HepG2 (cell line): ENCODE results near the gene DSTYK. TPM values are rescaled to one million over a fixed set of nuclear protein-coding genes. Genes with fewer than 3 reads are reported as not detected.

Experiments used
- ATAC-seq: fragments of 200-7000 bp; cut with Tn5 transposase; 3 replicates; pipeline ENCODE4 v1.9.1; 2020; ENCODE audit warnings: mild to moderate bottlenecking, moderate library complexity
- BruUV-seq: library from RNA; stranded (reverse); fragments of 400-500 nt; replicated peaks from 2 replicates; lab custom pipeline; 2021; lab: Mats Ljungman, UMichigan
- CTCF ChIA-PET: fragments of 300-600 bp; formaldehyde crosslinking; extraction: SDS; loops from one replicate; lab custom pipeline; 2021; ENCODE audit warnings: low total read pairs, inconsistent platforms, low intra/inter-chr PET ratio; lab: Yijun Ruan, JAX
- POLR2A ChIA-PET: fragments of 350-600 bp; sonication (Branson Sonifier 250); formaldehyde crosslinking; loops from one replicate; lab custom pipeline; 2020; ENCODE audit warnings: antibody characterized with exemption, inconsistent platforms; lab: Yijun Ruan, JAX
- DNase-seq: peaks from one replicate; pipeline ENCODE4 v3.0.0-alpha.2; 2015; ENCODE audit warnings: low spot score
- FAIRE-seq: peaks from 3 replicates; lab custom pipeline; 2011; peaks lifted over from hg19 to GRCh38; lab: Jason Lieb, UNC
- H2AFZ ChIP-seq: one replicate; pipeline ENCODE4 v1.6.1; 2011; ENCODE audit warnings: low read length, inconsistent platforms
- H3K27ac ChIP-seq: fragments of 300-600 bp; 3 replicates; pipeline ENCODE4 v1.8.0; 2011; ENCODE audit warnings: mixed run types, mild to moderate bottlenecking, mixed read lengths, low read length, inconsistent platforms; ENCODE audit not compliant: insufficient read depth; ENCODE audit errors: extremely low read length
- H3K27me3 ChIP-seq, 2 experiments: fragments of 200-600 bp in 1 of 2; 2 replicates in 1 of 2; 3 replicates in 1 of 2; pipeline versions ENCODE4 v1.6.0 to v1.8.0; 2011; ENCODE audit warnings: low read length in 2 of 2, mild to moderate bottlenecking in 2 of 2, moderate library complexity in 2 of 2, inconsistent platforms in 1 of 2; ENCODE audit not compliant: insufficient read depth in 2 of 2, control insufficient read depth in 1 of 2
- H3K36me3 ChIP-seq, 2 experiments: fragments of 200-600 bp in 1 of 2; replicated peaks in 1 of 2; 2 replicates in 1 of 2; 3 replicates in 1 of 2; pipeline versions ENCODE4 v1.5.1 to v1.8.0; 2011; ENCODE audit warnings: low read length in 2 of 2, inconsistent platforms in 1 of 2; ENCODE audit not compliant: insufficient read depth in 2 of 2, control insufficient read depth in 1 of 2
- H3K4me1 ChIP-seq: 2 replicates; pipeline ENCODE4 v1.5.1; 2012; ENCODE audit warnings: low read length, inconsistent platforms; ENCODE audit not compliant: insufficient read depth
- H3K4me2 ChIP-seq: 2 replicates; pipeline ENCODE4 v1.6.0; 2011; ENCODE audit warnings: low read depth, low read length, inconsistent platforms
- H3K4me3 ChIP-seq, 3 experiments: fragments of 200-600 bp in 1 of 3; sonication (generic), shearing (Covaris generic) in 1 of 3; replicated peaks in 1 of 3; 2 replicates each; pipeline ENCODE4 v1.5.1; 2011 to 2016; ENCODE audit warnings: low read length in 3 of 3, inconsistent platforms in 2 of 3, low read depth in 2 of 3, mild to moderate bottlenecking in 2 of 3, control low read depth in 1 of 3, mixed read lengths in 1 of 3; ENCODE audit not compliant: insufficient read depth in 1 of 3
- H3K79me2 ChIP-seq: one replicate; pipeline ENCODE4 v1.6.1; 2011; ENCODE audit warnings: low read length, inconsistent platforms; ENCODE audit not compliant: insufficient read depth
- H3K9ac ChIP-seq: 2 replicates; pipeline ENCODE4 v1.6.0; 2011; ENCODE audit warnings: mild to moderate bottlenecking, low read depth, low read length, inconsistent platforms; ENCODE audit not compliant: insufficient read depth
- H3K9me3 ChIP-seq: 2 replicates; pipeline ENCODE4 v1.5.1; 2012; ENCODE audit warnings: mild to moderate bottlenecking, low read length
- H4K20me1 ChIP-seq: 2 replicates; pipeline ENCODE4 v1.6.0; 2011; ENCODE audit warnings: inconsistent platforms, mild to moderate bottlenecking, low read length, moderate library complexity; ENCODE audit not compliant: insufficient read depth
- FLYWCH1 ChIP-seq: sonication (generic); formaldehyde crosslinking; IDR thresholded peaks from 2 replicates; pipeline ENCODE4 v1.8.1; 2023; ENCODE audit warnings: mild to moderate bottlenecking, missing genetic modification reagents
- TARDBP ChIP-seq: sonication (generic); formaldehyde crosslinking; IDR thresholded peaks from 2 replicates; pipeline ENCODE4 v1.8.0; 2022; ENCODE audit warnings: mild to moderate bottlenecking, missing genetic modification reagents
- TSC22D2 ChIP-seq: sonication (generic); formaldehyde crosslinking; IDR thresholded peaks from 2 replicates; pipeline ENCODE4 v1.5.1; 2020; ENCODE audit warnings: missing genetic modification reagents, mild to moderate bottlenecking, borderline replicate concordance
- ZBTB21 ChIP-seq: sonication (generic); formaldehyde crosslinking; IDR thresholded peaks from 2 replicates; pipeline ENCODE4 v1.4.0; 2020; ENCODE audit warnings: missing genetic modification reagents
- ZNF550 ChIP-seq: sonication (generic); formaldehyde crosslinking; IDR thresholded peaks from 2 replicates; pipeline ENCODE4 v1.4.0; 2020; ENCODE audit warnings: mild to moderate bottlenecking, missing genetic modification reagents, borderline replicate concordance
- ZNF850 ChIP-seq: sonication (generic); formaldehyde crosslinking; conservative IDR thresholded peaks from 2 replicates; pipeline ENCODE4 v1.9.0; 2021; ENCODE audit warnings: mild to moderate bottlenecking, missing genetic modification reagents
- WGBS: methylation state at CpG from one replicate; pipeline ENCODE4 v1.1.6; 2017; ENCODE audit warnings: low lambda C conversion rate; 5-methylcytosine and 5-hydroxymethylcytosine counted together
- in situ Hi-C: cut with HindIII; loops from 2 replicates; pipeline ENCODE4 v1.10.0; 2017; ENCODE audit warnings: low pct_unique_long_range_greater_than_20kb; ENCODE audit not compliant: extremely low pct_ligation_motif_present
- intact Hi-C: fragments of 100-400 bp; cut with micrococcal nuclease; formaldehyde crosslinking; loops from one replicate; pipeline ENCODE4 v1.10.0; 2022; ENCODE audit not compliant: unreplicated experiment
- polyA plus RNA-seq, 8 experiments: library from polyadenylated mRNA; depleted of rRNA in 3 of 8; stranded (reverse) in 7 of 8; unstranded in 1 of 8; fragments of >200 nt; fragmentation: Illumina TruSeq in 4 of 8; extraction: Trizol in 4 of 8; gene quantifications; 2 replicates each; pipeline versions ENCODE4 v1.2.1 to v1.2.3, GENCODE V29; 2011 to 2016; ENCODE audit warnings: low read depth in 4 of 8, missing spikeins in 1 of 8, mixed read lengths in 1 of 8; ENCODE audit not compliant: insufficient read depth in 1 of 8
- total RNA-seq, 5 experiments: library from RNA; depleted of rRNA; stranded (reverse); fragments of >200 nt; fragmentation: Illumina TruSeq; extraction: Trizol; gene quantifications; 2 replicates each; pipeline ENCODE4 v1.2.3, GENCODE V29; 2016; ENCODE audit warnings: low read depth in 1 of 5
- TF ChIP-seq, protein P1 (sequence below): sonication (generic); formaldehyde crosslinking; IDR thresholded peaks from 2 replicates; pipeline ENCODE4 v1.4.0; 2020; ENCODE audit warnings: missing genetic modification reagents; ENCODE audit errors: not compliant biosample characterization
- TF ChIP-seq, protein P2 (sequence below): sonication (generic); formaldehyde crosslinking; IDR thresholded peaks from 2 replicates; pipeline ENCODE4 v1.4.0; 2020; ENCODE audit warnings: missing genetic modification reagents, mild to moderate bottlenecking, borderline replicate concordance
- TF ChIP-seq, protein P3 (sequence below): sonication (generic); formaldehyde crosslinking; IDR thresholded peaks from 2 replicates; pipeline ENCODE4 v1.4.0; 2020; ENCODE audit warnings: missing genetic modification reagents
- TF ChIP-seq, protein P4 (sequence below): sonication (generic); formaldehyde crosslinking; IDR thresholded peaks from 2 replicates; pipeline ENCODE4 v1.4.0; 2020; ENCODE audit warnings: missing genetic modification reagents, borderline replicate concordance

The DSTYK gene
- total and polyA plus RNA-seq, 2 of the 13 experiments (the other 11 are each of a cell fraction or from before 2014, with no cell fraction given) = 2.6 to 4.8 TPM

DNA sequence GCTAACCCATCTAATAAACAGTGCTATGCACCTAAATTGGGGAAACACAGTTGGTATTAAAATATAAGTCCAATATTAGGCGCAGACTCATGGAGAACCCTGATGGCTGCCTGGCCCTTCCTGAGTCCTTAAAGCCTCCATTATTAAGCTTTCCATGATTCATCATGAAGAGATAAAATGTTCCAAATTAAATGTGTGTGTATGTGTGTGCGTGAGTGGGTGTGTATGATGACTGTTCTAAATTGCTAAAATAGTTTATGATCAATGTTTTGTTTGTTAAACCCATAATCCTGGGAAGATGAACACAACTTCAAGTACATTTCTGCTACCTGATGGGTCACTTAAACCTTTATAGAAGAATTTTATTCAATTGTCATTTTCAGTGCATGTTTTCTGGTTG, 83.5 kb downstream of the DSTYK start:
- DNase-seq (no peak), ATAC-seq (no peak)
- ChIA-PET POLR2A (no interaction called here), CTCF (no interaction called here)
- WGBS = 80% methylated on average over 2 of the region's 2 CpGs
- no peak overlapping the region for H3K4me3 ChIP-seq
- no peak overlapping the region for H3K27ac ChIP-seq
- H3K9me3 ChIP-seq = no peaks in the 10 kb centered on the region
- no peak overlapping the region for H3K9ac ChIP-seq
- BruUV-seq = no TSS peak
- intact Hi-C loops (no loop called here), in situ Hi-C loops (no loop called here)
- no peaks in the 10 kb centered on the region for H3K27me3 ChIP-seq
- H3K4me1 ChIP-seq = peaks cover 17% of the 10 kb centered on the region
- no peak for TF ChIP-seq TSC22D2
- TF ChIP-seq, protein P1, sequence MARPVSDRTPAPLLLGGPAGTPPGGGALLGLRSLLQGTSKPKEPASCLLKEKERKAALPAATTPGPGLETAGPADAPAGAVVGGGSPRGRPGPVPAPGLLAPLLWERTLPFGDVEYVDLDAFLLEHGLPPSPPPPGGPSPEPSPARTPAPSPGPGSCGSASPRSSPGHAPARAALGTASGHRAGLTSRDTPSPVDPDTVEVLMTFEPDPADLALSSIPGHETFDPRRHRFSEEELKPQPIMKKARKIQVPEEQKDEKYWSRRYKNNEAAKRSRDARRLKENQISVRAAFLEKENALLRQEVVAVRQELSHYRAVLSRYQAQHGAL (CRISPR knock-in tag) = no peak
- TF ChIP-seq, protein P2, sequence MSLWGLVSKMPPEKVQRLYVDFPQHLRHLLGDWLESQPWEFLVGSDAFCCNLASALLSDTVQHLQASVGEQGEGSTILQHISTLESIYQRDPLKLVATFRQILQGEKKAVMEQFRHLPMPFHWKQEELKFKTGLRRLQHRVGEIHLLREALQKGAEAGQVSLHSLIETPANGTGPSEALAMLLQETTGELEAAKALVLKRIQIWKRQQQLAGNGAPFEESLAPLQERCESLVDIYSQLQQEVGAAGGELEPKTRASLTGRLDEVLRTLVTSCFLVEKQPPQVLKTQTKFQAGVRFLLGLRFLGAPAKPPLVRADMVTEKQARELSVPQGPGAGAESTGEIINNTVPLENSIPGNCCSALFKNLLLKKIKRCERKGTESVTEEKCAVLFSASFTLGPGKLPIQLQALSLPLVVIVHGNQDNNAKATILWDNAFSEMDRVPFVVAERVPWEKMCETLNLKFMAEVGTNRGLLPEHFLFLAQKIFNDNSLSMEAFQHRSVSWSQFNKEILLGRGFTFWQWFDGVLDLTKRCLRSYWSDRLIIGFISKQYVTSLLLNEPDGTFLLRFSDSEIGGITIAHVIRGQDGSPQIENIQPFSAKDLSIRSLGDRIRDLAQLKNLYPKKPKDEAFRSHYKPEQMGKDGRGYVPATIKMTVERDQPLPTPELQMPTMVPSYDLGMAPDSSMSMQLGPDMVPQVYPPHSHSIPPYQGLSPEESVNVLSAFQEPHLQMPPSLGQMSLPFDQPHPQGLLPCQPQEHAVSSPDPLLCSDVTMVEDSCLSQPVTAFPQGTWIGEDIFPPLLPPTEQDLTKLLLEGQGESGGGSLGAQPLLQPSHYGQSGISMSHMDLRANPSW (CRISPR knock-in tag) = no peak
- TF ChIP-seq, protein P3, sequence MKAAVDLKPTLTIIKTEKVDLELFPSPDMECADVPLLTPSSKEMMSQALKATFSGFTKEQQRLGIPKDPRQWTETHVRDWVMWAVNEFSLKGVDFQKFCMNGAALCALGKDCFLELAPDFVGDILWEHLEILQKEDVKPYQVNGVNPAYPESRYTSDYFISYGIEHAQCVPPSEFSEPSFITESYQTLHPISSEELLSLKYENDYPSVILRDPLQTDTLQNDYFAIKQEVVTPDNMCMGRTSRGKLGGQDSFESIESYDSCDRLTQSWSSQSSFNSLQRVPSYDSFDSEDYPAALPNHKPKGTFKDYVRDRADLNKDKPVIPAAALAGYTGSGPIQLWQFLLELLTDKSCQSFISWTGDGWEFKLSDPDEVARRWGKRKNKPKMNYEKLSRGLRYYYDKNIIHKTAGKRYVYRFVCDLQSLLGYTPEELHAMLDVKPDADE (CRISPR knock-in tag) = no peak
- TF ChIP-seq ZBTB21 (CRISPR knock-in tag) = no peak
- TF ChIP-seq ZNF850 (CRISPR knock-in tag) = no peak
- TF ChIP-seq, protein P4, sequence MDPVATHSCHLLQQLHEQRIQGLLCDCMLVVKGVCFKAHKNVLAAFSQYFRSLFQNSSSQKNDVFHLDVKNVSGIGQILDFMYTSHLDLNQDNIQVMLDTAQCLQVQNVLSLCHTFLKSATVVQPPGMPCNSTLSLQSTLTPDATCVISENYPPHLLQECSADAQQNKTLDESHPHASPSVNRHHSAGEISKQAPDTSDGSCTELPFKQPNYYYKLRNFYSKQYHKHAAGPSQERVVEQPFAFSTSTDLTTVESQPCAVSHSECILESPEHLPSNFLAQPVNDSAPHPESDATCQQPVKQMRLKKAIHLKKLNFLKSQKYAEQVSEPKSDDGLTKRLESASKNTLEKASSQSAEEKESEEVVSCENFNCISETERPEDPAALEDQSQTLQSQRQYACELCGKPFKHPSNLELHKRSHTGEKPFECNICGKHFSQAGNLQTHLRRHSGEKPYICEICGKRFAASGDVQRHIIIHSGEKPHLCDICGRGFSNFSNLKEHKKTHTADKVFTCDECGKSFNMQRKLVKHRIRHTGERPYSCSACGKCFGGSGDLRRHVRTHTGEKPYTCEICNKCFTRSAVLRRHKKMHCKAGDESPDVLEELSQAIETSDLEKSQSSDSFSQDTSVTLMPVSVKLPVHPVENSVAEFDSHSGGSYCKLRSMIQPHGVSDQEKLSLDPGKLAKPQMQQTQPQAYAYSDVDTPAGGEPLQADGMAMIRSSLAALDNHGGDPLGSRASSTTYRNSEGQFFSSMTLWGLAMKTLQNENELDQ (CRISPR knock-in tag) = no peak
- no peak for TF ChIP-seq ZNF550 (CRISPR knock-in tag)
- no peak for TF ChIP-seq FLYWCH1 (CRISPR knock-in tag)
- TF ChIP-seq TARDBP (CRISPR knock-in tag) = no peak
- TF ChIP-seq, all 625 proteins: peak for 0
- no peak overlapping the region for H2AFZ ChIP-seq
- no peaks in the 10 kb centered on the region for H3K79me2 ChIP-seq
- no peaks in the 10 kb centered on the region for H3K36me3 ChIP-seq
- no peak overlapping the region for H3K4me2 ChIP-seq
- no peaks in the 10 kb centered on the region for H4K20me1 ChIP-seq
- FAIRE-seq = no peak
